ENCODE results near the gene MFF.
"Not testable (repeated sequence)": the region's sequence is repeated elsewhere in the genome, so short reads cannot be mapped to it uniquely, and the experiment has no call there.

MFF gene

DNA sequence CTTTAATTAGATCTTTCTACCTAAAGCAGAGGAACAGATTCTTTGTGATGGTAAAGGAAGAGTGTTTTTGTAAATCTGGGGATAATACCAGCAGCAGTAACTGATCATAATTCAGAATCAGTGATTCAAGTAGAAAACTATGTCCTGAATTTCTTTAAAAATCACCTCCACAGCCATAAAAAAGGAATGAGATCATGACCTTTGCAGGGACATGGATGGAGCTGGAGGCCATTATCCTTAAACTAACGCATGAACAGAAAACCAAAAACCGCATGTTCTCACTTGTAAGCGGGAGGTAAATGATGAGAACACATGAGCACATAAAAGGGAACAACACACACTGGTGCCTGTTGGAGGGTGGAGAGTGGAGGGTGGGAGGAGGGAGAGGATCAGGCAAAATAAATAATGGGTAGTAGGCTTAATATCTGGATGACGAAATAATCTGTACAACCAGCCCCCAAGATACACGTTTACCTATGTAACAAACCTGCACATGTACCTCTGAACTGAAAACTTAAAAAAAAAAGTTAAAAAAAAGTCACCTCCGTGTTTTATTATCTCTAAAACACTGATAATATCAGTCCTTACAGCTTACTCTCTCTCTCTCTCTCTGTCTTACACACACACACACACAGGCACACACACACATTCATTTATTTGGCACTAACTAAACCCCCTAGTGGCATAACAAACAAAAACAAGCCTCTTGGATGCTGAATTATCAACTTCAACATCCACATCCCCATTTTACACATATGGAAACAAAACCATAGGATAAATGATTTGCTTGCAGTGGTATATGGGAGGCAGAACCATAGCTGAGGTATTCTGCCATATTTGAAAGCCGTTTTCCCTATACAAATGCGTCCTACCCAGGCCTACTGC is 52.7 kb downstream of the MFF start:
- no peak for DNase-seq (ENCODE audit: low read depth)

DNA sequence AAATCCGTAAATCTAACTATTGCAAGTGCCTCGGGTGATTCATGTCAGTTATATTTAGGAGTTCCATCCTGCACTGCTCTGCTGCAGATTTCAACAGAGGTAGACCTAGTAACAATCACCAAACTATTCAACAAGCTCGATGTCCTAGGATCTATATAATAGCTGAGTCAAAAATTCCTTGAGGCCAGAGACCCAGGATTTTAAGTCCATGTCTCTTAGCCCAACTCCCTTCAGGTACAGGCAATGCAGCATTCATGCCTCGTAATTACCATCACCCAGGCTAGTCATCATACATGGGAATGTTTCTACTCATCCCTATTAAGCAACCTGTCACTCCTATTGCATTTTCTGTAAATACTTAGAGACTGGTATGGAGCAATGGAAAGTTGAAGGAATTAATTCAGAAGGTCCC is 53.3 kb downstream of the MFF start:
- DNase-seq (ENCODE audit: low read depth) = no peak

DNA sequence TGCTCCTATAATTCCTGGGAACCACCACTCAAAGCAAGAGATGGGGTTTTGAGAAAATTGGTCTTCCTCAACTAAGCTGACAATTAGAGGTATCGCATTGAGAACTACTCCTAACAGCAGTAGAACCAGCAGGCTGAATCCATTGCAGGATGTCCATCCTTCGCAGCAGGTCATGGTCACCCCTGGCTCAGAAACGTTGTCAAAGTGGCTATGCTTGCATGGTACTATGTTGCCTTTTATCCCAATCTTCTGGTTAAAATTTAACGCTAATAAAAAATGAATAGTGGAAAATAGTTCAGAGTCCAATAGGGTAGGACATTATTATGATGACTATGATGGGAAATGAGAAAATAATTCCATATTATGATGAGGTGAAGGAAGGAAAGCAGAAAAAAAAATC is 54.0 kb downstream of the MFF start, which contains the start of gene TM4SF20:
Gene TM4SF20, minus strand, starts transcription at position 212 of the 400 bp plus-strand sequence. Its CDS starts 38 bp downstream, at position 174.
- no peak for DNase-seq (ENCODE audit: low read depth)

DNA sequence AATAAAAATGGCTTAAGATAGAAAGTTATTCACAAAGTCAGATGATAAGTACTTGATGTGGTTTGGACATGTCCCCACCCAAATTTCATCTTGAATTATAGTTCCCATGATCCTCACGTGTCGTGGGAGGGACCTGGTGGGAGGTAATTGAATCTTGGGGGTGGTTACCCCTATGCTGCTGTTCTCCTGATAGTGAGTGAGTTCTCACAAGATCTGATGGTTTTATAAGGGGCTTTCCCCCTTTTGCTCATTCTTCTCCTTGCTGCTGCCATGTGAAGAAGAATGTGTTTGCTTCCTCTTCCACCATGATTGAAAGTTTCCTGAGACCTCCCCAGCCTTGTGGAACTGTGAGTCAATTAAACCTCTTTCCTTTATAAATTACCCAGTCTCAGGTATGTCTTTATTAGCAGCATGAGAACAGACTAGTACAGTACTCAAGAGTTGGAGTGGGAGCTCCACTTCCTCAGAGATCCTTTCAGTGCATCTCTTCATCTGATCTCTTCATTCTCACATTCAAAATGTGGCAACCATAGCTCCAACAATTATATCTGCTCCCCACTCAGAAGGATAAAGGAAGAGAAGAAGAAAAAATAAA is 57.3 kb downstream of the MFF start:
- not testable (repeated sequence) for DNase-seq (ENCODE audit: low read depth)

DNA sequence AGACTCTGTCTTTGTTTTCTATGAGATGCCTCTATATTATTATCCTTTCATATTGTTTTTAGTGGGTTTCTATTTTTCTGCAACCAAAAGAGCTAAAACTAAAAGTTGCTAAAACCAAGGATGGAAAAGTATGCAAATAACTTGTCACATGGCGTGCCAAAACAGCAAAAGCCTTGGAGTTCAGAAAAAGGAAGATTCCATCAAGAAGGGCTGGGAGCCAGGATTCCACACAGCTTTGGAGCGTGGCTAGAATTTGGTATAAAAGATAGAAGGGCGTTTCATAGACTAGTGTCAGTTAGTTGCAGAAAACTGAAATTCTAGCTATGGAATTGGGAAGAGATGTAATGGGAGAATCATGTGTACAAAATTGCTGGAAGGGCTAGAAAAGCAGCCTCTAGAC is 58.6 kb downstream of the MFF start:
- DNase-seq (ENCODE audit: low read depth) = no peak

DNA sequence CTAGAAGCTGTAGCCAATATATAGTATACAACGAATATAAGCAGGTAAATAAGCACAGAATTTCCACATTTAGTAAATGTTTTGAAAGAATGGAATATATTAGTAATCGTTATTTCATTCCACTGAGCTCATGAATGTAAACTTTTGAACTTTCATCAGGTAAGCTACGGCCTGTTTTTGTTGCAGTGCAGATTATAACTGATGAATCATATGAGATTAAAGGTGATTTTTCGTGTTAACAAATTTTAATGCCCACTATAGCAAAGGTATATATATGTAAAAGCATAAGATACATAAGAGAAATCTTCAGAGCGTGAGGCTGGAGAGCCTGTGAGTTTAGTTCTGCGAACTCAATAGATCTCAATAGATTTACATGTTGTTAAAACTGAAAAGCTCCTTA is 61.6 kb downstream of the MFF start:
- DNase-seq (ENCODE audit: low read depth) = no peak

DNA sequence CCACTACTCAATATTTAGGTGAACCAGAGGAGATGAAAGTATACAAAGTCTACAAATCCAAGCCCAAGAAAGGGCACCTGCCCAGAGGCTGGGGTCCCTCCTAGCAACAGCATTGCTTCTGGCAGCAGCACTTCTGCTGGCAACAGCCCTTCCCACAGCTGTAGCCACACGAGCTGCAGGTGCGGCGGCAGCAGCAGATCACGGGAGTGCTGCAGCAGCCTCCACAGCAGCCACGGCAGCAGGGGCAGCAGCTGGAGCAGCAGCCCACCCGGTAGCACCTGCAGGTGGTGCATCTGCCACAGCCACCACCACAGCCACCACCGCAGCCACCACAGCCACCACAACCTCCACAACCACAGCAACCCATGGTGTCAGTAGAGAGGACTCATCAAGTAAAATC is 62.5 kb downstream of the MFF start, which contains the start of gene SCYGR1:
Gene SCYGR1, minus strand, starts transcription at position 367 of the 400 bp plus-strand sequence. Its CDS starts 0 bp downstream, at position 367.
- DNase-seq (ENCODE audit: low read depth) = not testable (repeated sequence)

DNA sequence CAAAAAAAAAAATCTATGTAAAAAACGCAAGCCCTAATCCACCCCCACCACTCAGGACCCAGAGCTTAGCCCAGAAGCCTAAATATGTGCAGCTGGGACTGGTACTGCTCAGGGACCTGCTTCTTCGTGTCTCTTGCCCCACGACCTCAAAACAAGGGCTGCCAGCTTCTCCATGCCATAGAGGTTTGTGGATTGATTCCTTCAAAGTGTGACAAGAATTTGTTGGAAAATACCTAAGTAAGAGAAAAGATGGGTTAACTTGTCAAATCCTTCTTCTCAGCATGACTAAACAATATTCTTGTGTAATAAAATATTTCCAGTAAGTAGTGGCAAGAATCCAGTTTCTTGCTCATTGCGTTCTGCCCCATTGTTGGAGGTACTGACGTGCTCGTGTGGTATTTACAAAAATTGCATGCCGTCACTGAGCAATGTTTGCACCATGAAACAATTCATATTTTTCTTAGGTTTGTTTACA is 63.5 kb downstream of the MFF start:
- DNase-seq (ENCODE audit: low read depth) = no peak

DNA sequence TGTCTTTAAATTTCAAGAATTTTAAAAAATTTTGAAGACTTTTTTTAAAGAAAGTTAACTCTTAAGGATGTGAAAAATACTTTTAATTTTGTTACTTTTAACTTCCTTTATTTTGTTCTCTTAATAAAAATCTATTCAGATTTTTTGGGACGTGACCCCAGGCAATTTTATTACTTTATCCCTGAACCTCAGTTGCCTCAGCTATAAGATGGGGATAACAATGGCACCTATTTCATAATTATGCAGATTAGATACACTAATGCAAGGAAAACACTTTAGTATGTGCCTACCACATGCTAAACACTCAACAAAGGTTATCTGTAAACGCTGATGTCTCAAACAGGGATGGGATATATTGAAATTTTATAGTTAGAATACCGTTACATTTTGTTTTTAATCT is 64.2 kb downstream of the MFF start:
- DNase-seq (ENCODE audit: low read depth) = no peak

DNA sequence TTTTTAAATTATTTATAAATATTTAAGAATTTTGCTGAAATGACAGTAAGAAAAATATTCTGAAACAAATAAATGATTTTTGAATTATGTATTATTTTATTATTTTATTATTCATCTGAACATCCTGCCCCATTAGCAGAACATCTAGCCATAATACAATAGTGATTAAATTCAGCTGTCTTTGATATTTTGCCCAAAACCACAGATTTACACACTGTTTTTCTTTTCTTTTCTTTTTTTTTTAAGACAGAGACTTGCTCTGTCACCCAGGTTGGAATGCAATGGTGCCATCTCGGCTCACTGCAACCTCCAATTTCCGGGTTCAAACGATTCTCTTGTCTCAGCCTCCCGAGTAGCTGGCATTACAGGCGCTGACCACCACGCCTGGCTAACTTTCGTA is 64.6 kb downstream of the MFF start:
- DNase-seq (ENCODE audit: low read depth) = no peak

DNA sequence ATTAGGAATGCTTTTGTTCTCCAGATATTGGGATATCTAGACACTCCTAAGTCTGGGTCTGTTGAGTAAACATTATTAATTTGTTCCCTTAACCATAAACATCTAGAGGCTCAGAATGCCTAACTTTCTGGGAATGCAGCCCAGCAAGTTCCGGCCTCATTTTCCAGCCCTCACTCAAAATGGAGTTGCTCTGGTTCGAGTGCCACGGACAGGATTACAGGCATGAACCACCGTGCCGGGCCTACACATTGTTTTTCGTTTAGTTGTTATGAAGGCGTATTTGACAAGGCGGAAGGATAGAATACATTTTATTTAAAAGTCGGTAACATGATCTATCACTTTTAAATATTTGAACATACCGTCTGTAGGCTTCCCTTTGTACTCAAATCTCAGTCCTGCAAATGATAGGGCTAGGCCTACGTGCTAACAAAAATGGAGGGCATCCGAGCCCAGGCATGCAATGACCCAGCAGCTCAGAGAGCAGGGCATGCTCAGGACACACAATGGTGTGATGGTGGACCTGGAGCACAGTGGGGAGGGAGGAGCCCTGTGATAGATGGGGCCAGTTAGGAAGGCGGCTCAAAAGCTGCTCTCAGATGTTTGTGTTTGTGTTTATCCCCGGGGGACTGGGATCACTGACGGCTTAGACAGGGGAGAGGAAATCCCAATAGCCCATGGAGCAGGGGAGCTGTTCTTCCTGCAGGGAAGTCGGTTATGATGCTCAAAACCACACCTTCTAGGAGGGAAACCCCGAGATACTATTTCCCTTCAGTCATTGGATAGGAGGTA is 65.6 kb downstream of the MFF start:
- DNase-seq (ENCODE audit: low read depth) = no peak

DNA sequence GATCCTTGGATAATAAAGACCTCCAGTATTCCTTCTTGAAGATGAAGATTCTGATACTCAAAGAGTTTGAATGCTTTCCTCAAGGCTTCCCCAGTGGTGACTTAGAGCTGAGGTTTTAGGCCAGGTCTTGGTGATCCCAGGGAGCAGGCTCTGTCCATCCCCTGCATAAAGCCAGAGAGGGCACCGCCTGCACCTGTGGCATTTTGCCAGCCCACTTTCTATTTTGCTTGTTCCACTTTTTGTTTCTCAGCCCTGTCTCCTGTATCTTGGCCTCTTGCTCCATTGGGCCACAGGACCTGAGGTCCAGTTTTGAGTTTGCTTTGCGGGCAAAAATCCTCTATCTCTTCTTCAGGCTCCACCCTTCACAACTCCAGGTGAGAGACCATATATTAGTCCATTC is 69.3 kb downstream of the MFF start:
- DNase-seq (ENCODE audit: low read depth) = no peak

DNA sequence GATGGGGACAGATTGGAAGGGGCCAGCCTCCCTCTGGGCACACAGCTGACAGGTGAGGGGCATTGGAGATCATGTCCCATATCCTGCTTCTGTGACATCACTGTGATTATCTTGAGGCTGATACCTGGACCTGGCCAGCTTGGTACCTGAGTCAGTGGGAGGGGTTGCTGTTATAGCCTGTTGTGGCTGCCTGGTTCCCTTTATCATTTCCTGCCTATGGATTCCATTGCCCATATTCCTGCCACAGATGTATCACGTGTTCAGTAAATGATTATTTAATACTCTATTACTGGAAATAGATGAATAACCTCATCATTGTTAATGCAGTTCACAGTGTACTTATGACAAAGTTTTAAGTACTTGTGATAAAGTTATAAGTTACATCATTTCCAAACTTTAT is 70.5 kb downstream of the MFF start:
- DNase-seq (ENCODE audit: low read depth) = no peak

DNA sequence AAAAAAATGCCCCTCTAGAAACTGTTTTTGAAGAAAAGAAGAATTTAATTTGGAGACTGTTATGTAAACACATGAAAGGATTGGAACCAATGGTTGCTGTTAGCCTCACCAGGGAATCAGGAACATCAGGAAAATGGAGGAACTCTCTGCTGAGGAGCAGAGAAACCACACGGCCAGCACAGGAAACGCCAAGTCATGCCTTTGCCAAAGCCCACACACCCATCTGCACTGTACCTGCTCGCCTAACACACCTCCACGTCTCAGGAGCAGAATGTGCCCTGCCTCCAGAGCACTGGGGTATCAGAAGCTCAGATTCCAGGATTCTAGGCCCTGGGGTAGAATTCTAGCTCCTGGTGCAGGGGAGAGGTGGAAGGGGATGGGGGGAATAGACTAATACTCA is 72.5 kb downstream of the MFF start:
- DNase-seq (ENCODE audit: low read depth) = no peak

DNA sequence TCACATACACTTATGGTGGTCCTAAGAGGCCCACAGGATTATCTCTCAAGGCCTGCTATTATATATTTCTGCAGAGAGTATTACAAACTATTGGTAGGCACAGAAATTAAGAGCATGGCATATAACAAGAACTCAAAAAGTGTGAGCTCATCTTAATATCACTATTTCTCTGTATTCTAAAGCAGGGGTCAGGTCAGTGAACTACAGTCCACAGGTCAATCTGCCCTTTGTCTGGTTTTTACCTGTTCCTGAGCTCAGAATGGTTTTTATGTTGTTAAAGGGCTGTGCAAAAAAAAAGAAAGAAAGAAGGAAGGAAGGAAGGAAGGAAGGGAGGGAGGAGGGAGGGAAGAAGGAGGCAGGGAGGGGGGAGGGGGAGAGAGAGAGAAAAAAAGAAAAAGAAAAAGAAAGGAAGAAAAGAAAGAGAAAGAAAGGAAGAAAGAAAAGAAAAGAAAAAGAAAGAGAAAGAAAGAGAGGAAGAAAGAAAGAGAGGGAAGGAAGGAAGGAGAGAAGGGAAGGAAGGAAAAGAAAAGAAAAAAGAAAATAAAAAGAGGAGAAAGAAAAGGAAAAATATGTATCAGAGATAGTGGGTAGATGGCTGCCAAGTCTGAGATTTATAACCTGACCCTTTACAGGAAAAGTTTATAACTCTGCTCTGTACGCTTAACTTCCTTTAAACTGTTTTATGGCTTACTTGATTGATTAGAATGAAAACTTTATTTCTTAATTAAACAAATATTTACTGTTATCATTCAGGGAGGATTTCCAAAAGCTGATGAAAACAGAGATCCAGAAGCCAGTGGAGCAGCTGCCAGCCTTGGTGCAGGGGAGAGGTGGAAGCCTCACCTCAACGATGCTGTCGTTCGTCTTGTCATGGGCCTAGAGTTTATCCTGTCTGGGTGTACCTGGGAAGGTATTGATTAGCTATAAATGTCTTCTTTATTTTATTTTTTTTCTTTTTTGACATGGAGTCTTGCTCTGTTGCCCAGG is 73.9 kb downstream of the MFF start:
- DNase-seq (ENCODE audit: low read depth) = no peak

DNA sequence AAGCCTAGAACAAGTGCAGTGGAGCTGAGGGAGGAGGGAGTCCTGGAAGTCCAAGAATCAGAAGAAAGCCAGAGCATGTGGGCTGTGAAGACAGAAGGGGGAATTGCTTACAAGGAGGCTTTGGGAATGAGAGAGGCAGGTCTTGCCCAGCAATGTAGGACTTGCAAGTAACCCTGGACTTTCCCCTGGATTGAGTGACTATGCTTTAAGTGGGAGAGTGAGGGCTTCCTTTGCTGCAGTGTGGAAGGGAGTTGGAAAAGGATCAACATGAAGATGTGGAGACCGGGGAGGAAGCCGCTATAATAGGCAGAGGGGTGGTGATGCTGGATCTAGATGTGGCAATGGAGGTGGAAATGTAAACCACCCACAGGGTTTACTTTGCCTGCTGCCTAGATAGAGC is 76.5 kb downstream of the MFF start:
- no peak for DNase-seq (ENCODE audit: low read depth)

DNA sequence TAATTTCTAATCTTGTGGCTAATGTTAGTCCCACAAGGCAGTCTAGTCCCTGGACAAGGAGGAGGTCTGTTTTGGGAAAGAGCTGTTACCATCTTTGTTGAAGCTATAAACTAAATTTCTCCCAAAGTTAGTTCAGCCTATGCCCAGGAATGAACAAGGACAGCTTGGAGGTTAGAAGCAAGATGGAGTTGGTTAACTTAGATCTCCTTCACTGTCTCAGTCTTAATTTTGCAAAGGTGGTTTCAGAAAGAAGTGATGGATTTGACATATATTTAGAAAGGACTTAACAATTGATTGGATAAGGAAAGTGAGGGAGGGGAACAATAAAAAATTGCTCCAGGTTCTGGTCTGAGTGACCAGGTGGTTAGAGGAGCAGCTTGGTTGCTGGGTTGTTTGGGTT is 77.3 kb downstream of the MFF start:
- no peak for DNase-seq (ENCODE audit: low read depth)

DNA sequence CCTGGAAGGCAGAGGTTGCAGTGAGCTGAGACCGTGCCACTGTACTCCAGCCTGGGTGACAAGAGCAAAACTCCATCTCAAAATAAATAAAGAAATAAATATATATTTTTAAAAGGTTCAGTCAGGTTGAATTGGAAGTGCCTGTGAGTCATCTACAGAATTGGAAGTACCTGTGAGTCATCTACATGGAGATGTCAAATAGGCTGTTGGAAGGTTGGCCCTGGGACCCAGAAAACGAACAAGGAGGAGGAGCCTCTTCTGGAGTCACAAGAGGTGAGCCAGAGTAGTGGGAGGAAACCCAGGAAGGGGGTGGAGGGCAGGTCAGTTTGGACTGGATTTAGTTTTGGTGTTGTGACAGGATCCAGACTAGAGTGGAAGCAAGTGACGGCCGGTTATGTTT is 77.9 kb downstream of the MFF start:
- DNase-seq (ENCODE audit: low read depth) = no peak

DNA sequence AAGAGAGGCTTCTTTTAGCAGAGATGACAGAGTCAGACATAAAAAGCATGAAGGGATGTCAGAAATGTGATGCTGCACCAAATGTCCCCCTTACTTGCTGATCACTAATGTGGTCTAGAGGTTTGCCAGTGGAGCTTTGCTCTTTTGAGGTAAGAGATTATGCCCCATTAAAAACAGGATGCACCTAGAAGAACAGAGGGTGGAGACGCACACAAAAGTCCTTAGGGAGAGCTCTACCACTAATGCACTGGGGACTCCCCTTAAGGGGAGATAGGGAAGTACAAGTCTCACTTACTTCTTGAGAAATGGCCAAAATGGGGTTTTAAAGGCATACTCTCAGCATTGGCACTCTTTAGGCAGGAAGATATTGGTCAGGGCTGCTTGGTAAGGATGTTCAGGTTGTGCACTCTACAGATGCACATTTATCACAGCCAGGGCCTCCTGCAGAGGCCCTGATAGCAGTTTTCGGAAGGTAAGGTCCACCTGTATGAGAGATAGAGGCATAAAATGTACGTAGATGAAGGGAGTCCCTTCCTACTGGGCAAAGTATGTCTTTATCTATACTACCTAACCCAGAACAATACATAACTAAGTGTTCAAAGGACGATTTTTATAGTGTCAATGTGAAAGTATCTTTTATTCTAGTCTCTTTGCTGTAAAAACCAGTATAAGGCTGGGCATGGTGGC is 79.7 kb downstream of the MFF start:
- DNase-seq (ENCODE audit: low read depth) = no peak

DNA sequence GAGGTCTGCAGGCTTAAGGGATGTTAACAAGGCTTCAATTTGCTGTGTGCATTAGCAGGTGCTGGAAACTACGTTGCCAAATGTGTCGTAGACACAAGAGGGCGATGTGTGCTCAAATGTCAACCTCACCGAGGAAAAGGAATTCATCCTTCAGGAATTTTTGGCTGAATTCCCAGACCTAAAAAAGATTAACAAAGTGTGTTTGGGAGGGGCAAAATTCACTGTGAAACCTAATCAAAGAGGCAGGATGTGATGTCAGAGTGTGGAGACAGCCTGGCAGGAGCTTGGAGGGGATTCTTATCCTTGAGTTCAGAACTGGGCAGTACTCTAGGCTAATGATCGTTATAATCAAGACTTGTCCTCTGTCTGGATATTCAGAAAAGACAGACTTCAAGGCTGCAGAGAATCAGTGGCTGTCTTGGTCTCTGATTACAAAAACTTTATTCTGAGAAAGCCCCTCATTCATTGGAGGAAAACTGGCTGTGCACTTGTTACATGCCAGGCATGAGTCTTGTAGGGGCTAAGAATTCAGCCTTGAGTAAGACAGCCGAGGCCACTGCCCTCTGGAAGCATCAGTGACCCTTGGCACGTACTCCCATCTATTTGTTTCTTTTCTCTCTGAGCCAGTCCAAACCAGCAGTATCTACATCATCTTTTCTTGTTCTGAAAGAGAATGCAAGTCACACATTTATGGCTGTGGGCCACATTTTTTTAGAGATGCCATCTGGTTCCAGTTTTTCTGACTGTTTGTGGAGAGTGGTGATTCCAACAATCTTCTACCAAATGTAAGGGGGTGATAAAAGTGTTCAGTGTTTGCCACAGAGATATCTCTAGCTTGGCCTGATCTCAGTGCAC is 81.4 kb downstream of the MFF start:
- DNase-seq (ENCODE audit: low read depth) = no peak

Measured in activated gamma-delta T cell treated with anti-CD3 and anti-CD28 coated beads, Interleukin-2, amount 50 U/mL, for 16 hours (primary cell).